NT2/D1 (cell line): ENCODE measurements around the gene RELB.

Source experiments
- SUZ12 ChIP-seq: IDR thresholded peaks from 2 replicates; pipeline ENCODE4 v1.6.1; 2011; ENCODE audit not compliant: insufficient read length, insufficient read depth; ENCODE audit errors: extremely low read depth
- YY1 ChIP-seq: IDR thresholded peaks from 2 replicates; pipeline ENCODE4 v1.6.1; 2011; ENCODE audit not compliant: insufficient read length, insufficient read depth
- ZNF274 ChIP-seq: IDR thresholded peaks from 2 replicates; pipeline ENCODE4 v1.6.1; 2011; ENCODE audit warnings: mild to moderate bottlenecking, low read depth, low read length

GRCh38 chr19:45068041-45068440, 66.8 kb downstream of the RELB start:
- TF ChIP-seq YY1 (no peak), SUZ12 (no peak), ZNF274 (no peak)
